Endothelial cell (in vitro differentiated cells): ENCODE results near the gene MED15. TPM values are rescaled to one million over a fixed set of nuclear protein-coding genes. Genes with fewer than 3 reads are reported as not detected.
"Not testable (repeated sequence)": the region's sequence is repeated elsewhere in the genome, so short reads cannot be mapped to it uniquely, and the experiment has no call there.

Source experiments
- DNase-seq: peaks from one replicate; pipeline ENCODE4 v3.0.0; 2021; ENCODE audit warnings: low spot score
- H3K27ac Mint-ChIP-seq: one replicate; pipeline ENCODE4 v1.8.0; 2021; ENCODE audit warnings: mixed read lengths, inconsistent platforms; ENCODE audit not compliant: unreplicated experiment
- H3K27me3 Mint-ChIP-seq: one replicate; pipeline ENCODE4 v1.8.0; 2021; ENCODE audit warnings: mild to moderate bottlenecking, moderate library complexity, mixed read lengths, inconsistent platforms; ENCODE audit not compliant: unreplicated experiment
- H3K36me3 Mint-ChIP-seq: one replicate; pipeline ENCODE4 v1.8.0; 2021; ENCODE audit warnings: mild to moderate bottlenecking, low read depth, mixed read lengths, inconsistent platforms; ENCODE audit not compliant: unreplicated experiment
- H3K4me1 Mint-ChIP-seq: one replicate; pipeline ENCODE4 v1.8.0; 2021; ENCODE audit warnings: mild to moderate bottlenecking, mixed read lengths, inconsistent platforms; ENCODE audit not compliant: unreplicated experiment
- H3K4me3 Mint-ChIP-seq: one replicate; pipeline ENCODE4 v1.8.0; 2021; ENCODE audit warnings: mild to moderate bottlenecking, mixed read lengths, inconsistent platforms; ENCODE audit not compliant: unreplicated experiment
- H3K9me3 Mint-ChIP-seq: one replicate; pipeline ENCODE4 v1.8.0; 2021; ENCODE audit warnings: mixed read lengths, inconsistent platforms; ENCODE audit not compliant: unreplicated experiment
- CTCF ChIP-seq: fragments of 200-600 bp; sonication (generic); IDR thresholded peaks from one replicate; pipeline ENCODE4 v1.5.0; 2021; ENCODE audit warnings: antibody characterized with exemption; ENCODE audit not compliant: unreplicated experiment
- total RNA-seq: library from RNA; stranded (reverse); fragmentation: NEBNext Ultra II Directional; extraction: Animal tissue kit (Norgen Biotek cat#: 25700); gene quantifications from one replicate; pipeline ENCODE4 v1.2.1, GENCODE V29; 2021; ENCODE audit not compliant: unreplicated experiment

MED15 gene
- total RNA-seq, 1 donor from 2014 or later: 165 TPM

GRCh38 chr22:20475115-20475436 lies 32.3 kb upstream of the MED15 start:
- Mint-ChIP-seq H3K4me3 (no peak overlapping the region), H3K27ac (no peak overlapping the region)

GRCh38 chr22:20475569-20475968 lies 31.8 kb upstream of the MED15 start:
- H3K4me1 Mint-ChIP-seq, H3K27ac Mint-ChIP-seq, H3K36me3 Mint-ChIP-seq, DNase-seq, H3K4me3 Mint-ChIP-seq, H3K27me3 Mint-ChIP-seq, H3K9me3 Mint-ChIP-seq: not testable (repeated sequence)

More at GRCh38 chr22:20475115-20475436, 32.3 kb upstream of the MED15 start:
- Mint-ChIP-seq H3K9me3 (no peaks in the 10 kb centered on the region), H3K4me1 (no peaks in the 10 kb centered on the region), H3K27me3 (peaks cover 3% of the 10 kb centered on the region), H3K36me3 (peaks cover 4% of the 10 kb centered on the region)
- no peak for DNase-seq
- no peak for TF ChIP-seq CTCF

- DNase-seq, H3K4me1 Mint-ChIP-seq, H3K36me3 Mint-ChIP-seq, H3K27me3 Mint-ChIP-seq, H3K4me3 Mint-ChIP-seq, H3K27ac Mint-ChIP-seq, H3K9me3 Mint-ChIP-seq: not testable (repeated sequence)
Observed at GRCh38 chr22:20478059-20478458, 29.4 kb upstream of the MED15 start.

- no peak overlapping the region for H3K27ac Mint-ChIP-seq
- no peaks in the 10 kb centered on the region for H3K4me1 Mint-ChIP-seq
- no peak overlapping the region for H3K4me3 Mint-ChIP-seq
- no peaks in the 10 kb centered on the region for H3K9me3 Mint-ChIP-seq
- peaks cover 1% of the 10 kb centered on the region for H3K27me3 Mint-ChIP-seq
- peaks cover 8% of the 10 kb centered on the region for H3K36me3 Mint-ChIP-seq
- no peak for TF ChIP-seq CTCF
- no peak for DNase-seq
Observed at GRCh38 chr22:20479612-20480196, 27.7 kb upstream of the MED15 start.

- peaks cover 15% of the 10 kb centered on the region for H3K36me3 Mint-ChIP-seq
- not testable (repeated sequence) for H3K9me3 Mint-ChIP-seq, H3K4me3 Mint-ChIP-seq, DNase-seq, H3K27ac Mint-ChIP-seq, H3K4me1 Mint-ChIP-seq, H3K27me3 Mint-ChIP-seq
Observed at GRCh38 chr22:20483143-20483506, 24.3 kb upstream of the MED15 start.

GRCh38 chr22:20483771-20484170 lies 23.6 kb upstream of the MED15 start:
- H3K36me3 Mint-ChIP-seq: peaks cover 20% of the 10 kb centered on the region
- H3K4me3 Mint-ChIP-seq: no peak overlapping the region
- H3K27me3 Mint-ChIP-seq: peaks cover 2% of the 10 kb centered on the region
- H3K27ac Mint-ChIP-seq: no peak overlapping the region
- H3K9me3 Mint-ChIP-seq: no peaks in the 10 kb centered on the region
- no peak for DNase-seq
- TF ChIP-seq CTCF: no peak
- H3K4me1 Mint-ChIP-seq: no peaks in the 10 kb centered on the region
